ENCODE measurements around the gene DNMT3A.

Gene DNMT3A

DNA sequence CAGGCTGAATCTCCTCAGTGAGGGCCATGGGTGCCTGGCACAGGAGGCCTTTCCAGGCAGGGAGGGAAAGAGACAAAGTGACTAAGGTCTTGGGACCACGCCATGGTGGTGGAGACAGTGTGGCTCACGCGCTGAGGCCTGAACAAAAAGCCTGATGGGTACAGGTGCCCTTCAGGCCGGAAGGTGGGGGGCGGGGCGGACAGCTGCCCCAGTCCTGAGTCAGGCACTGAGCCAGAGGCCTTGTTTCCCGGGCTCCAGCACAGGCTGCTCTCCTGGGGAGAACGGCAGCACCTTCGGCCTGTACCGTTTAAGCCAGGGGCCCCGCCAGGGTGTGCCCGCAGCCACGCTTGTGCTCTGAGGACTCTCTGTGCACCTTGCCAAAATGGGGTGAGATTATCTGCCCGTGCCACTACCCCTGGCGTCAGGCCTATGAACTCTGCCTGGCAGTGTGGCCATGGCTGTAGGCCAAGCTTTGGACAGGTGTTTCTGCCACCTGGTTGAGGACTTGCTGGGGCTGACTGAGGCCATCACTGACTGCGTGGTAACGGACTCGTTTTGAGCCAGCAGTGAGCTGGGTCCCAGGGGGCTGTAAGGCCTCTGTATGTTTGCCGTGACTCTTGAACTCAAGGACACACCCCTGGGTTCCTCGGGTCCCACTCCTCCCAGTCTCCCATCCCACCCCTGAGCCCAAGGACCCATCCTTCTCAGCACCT is 31.7 kb upstream of the DNMT3A start:
- H3K9ac ChIP-seq (ENCODE audit: low read depth, low read length, poor library complexity, severe bottlenecking): no peak overlapping the region
- H3K79me2 ChIP-seq (ENCODE audit: insufficient read depth, low read length): no peaks in the 10 kb centered on the region
- TF ChIP-seq, protein P1, sequence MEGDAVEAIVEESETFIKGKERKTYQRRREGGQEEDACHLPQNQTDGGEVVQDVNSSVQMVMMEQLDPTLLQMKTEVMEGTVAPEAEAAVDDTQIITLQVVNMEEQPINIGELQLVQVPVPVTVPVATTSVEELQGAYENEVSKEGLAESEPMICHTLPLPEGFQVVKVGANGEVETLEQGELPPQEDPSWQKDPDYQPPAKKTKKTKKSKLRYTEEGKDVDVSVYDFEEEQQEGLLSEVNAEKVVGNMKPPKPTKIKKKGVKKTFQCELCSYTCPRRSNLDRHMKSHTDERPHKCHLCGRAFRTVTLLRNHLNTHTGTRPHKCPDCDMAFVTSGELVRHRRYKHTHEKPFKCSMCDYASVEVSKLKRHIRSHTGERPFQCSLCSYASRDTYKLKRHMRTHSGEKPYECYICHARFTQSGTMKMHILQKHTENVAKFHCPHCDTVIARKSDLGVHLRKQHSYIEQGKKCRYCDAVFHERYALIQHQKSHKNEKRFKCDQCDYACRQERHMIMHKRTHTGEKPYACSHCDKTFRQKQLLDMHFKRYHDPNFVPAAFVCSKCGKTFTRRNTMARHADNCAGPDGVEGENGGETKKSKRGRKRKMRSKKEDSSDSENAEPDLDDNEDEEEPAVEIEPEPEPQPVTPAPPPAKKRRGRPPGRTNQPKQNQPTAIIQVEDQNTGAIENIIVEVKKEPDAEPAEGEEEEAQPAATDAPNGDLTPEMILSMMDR (conservative IDR thresholded peaks at IDR 0.05; ENCODE audit: low read length): no peak
- no peak for TF ChIP-seq EZH2phosphoT487 (IDR thresholded peaks at IDR 0.05; ENCODE audit: borderline replicate concordance)
- no peak overlapping the region for H3K4me2 ChIP-seq (ENCODE audit: low read depth, low read length, poor library complexity, severe bottlenecking)
- no peaks in the 10 kb centered on the region for H4K20me1 ChIP-seq (ENCODE audit: insufficient read depth, low read length, poor library complexity, severe bottlenecking)
- no peaks in the 10 kb centered on the region for H3K9me2 ChIP-seq (replicated peaks; ENCODE audit: low read depth, low read length)
- no peaks in the 10 kb centered on the region for H3F3A ChIP-seq (ENCODE audit: low read depth)
- no peaks in the 10 kb centered on the region for H3K9me3 ChIP-seq (ENCODE audit: insufficient read depth, low read depth, low read length)
- H2AFZ ChIP-seq (ENCODE audit: low read length): no peak overlapping the region
- H3K4me3 ChIP-seq (ENCODE audit: low read length, poor library complexity, severe bottlenecking): no peak overlapping the region
- no peaks in the 10 kb centered on the region for H3K27me3 ChIP-seq (ENCODE audit: insufficient read depth, low read length, poor library complexity, severe bottlenecking)
- H3K36me3 ChIP-seq (ENCODE audit: insufficient read depth, low read length): no peaks in the 10 kb centered on the region
- peaks cover 22% of the 10 kb centered on the region for H3K4me1 ChIP-seq (ENCODE audit: insufficient read depth, low read length, poor library complexity, severe bottlenecking)

DNA sequence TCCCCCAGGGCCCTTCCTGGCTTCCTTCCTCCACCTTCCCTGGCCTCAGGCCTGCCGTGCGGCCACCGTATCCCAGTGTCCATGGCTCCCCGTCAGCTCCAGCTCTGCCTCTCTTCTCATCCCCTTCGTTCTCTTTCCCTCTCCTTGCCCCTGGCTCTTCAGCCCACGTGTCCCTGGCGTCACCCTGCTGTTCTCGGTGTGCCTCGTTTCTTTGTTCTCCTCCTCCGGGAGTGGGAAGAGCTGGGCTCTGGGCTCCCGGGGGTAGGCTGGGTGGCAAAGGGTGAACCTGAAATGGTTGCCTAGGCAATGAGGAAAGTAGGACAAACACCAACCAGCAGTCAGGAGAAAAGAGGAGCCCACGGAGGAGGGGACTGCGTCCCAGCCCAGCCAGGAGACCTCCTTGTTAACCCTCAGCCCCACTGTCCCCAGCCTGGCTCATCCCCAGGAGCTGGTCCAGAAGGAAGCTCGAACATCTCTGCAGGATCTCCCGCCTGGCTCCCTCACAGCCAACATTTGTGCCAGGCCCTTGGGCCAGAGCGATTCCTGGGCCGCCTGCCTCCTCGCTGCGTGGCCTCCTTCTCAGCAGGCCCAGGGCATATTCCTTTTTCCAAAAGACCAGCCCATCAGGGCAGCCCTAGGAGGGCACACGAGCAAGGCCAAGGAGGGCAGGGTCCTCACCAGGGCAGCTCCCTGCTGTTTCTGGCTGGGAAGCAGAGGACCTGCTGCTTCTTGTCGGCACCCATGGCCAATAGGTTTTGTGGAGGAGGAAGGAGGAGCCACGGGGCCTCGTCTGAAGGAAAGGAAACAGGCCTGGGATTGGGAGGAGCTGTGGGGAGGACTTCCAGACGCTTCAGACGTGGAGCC is 30.9 kb upstream of the DNMT3A start:
- H3K4me1 ChIP-seq (ENCODE audit: insufficient read depth, low read length, poor library complexity, severe bottlenecking): peaks cover 14% of the 10 kb centered on the region
- H3K79me2 ChIP-seq (ENCODE audit: insufficient read depth, low read length): no peaks in the 10 kb centered on the region
- no peak for TF ChIP-seq EZH2phosphoT487 (IDR thresholded peaks at IDR 0.05; ENCODE audit: borderline replicate concordance)
- TF ChIP-seq, protein P1 (conservative IDR thresholded peaks at IDR 0.05; ENCODE audit: low read length): no peak
- no peaks in the 10 kb centered on the region for H3K9me2 ChIP-seq (replicated peaks; ENCODE audit: low read depth, low read length)
- no peak overlapping the region for H3K4me2 ChIP-seq (ENCODE audit: low read depth, low read length, poor library complexity, severe bottlenecking)
- no peaks in the 10 kb centered on the region for H3K9me3 ChIP-seq (ENCODE audit: insufficient read depth, low read depth, low read length)
- no peak overlapping the region for H2AFZ ChIP-seq (ENCODE audit: low read length)
- H3K9ac ChIP-seq (ENCODE audit: low read depth, low read length, poor library complexity, severe bottlenecking): no peak overlapping the region
- H3F3A ChIP-seq (ENCODE audit: low read depth): no peaks in the 10 kb centered on the region
- H4K20me1 ChIP-seq (ENCODE audit: insufficient read depth, low read length, poor library complexity, severe bottlenecking): no peaks in the 10 kb centered on the region
- H3K27me3 ChIP-seq (ENCODE audit: insufficient read depth, low read length, poor library complexity, severe bottlenecking): no peaks in the 10 kb centered on the region
- no peaks in the 10 kb centered on the region for H3K36me3 ChIP-seq (ENCODE audit: insufficient read depth, low read length)
- no peak overlapping the region for H3K4me3 ChIP-seq (ENCODE audit: low read length, poor library complexity, severe bottlenecking)

DNA sequence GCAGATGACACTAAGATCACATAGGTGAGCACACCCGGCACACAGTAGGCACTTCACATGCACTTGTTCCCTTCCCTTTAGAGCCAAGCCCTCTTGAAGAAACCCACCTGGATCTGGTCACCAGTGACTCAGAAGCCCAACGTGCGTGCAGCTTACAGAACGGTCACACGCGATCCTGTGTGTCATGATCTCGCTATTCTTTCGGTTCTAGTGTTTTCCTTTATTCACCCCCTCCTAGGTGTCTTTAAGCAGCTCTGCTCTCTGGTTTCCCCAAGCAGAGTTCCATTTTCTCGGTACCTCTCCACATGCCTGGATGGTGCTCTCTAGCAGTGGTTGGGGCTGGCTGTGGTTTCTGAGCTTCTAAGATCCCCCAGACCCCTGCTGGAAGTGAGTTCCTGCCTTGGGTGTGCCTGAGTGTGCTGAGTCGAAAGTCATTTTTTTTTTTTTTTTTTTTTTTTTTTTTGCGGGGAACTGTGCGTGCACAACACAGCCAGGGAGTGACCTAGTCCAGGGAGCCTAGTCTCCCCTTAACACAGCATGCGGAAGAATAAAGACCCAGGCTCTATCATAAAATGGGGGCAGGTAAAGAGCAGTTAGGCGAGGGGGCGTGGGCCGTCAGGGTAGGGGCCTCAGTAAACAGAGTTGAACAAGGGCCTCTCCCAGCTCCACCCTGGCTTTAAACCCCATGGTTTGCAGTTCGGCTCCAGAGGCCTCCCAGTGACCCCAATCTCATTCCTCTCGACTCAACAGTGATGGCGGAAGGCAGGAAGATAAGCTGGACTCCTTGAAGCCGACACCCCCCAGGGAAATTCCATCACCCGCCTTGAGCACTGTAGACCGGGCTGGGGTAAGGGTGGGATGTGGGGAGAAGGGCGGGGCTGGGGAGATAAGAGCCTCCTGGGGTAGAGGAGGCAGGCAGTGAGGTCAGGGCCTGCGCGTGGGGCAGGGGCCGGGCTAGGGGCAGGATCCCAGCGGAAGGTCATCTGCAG is 29.8 kb upstream of the DNMT3A start:
- Histone ChIP-seq H3K4me2 (ENCODE audit: low read depth, low read length, poor library complexity, severe bottlenecking) (no peak overlapping the region), H3F3A (ENCODE audit: low read depth) (no peaks in the 10 kb centered on the region), H4K20me1 (ENCODE audit: insufficient read depth, low read length, poor library complexity, severe bottlenecking) (no peaks in the 10 kb centered on the region), H3K9me2 (replicated peaks; ENCODE audit: low read depth, low read length) (no peaks in the 10 kb centered on the region), H3K4me3 (ENCODE audit: low read length, poor library complexity, severe bottlenecking) (no peak overlapping the region), H3K27me3 (ENCODE audit: insufficient read depth, low read length, poor library complexity, severe bottlenecking) (no peaks in the 10 kb centered on the region), H2AFZ (ENCODE audit: low read length) (no peak overlapping the region), H3K9ac (ENCODE audit: low read depth, low read length, poor library complexity, severe bottlenecking) (no peak overlapping the region), H3K9me3 (ENCODE audit: insufficient read depth, low read depth, low read length) (no peaks in the 10 kb centered on the region), H3K36me3 (ENCODE audit: insufficient read depth, low read length) (no peaks in the 10 kb centered on the region), H3K4me1 (ENCODE audit: insufficient read depth, low read length, poor library complexity, severe bottlenecking) (peaks cover 6% of the 10 kb centered on the region), H3K79me2 (ENCODE audit: insufficient read depth, low read length) (no peaks in the 10 kb centered on the region)
- TF ChIP-seq, protein P1 (conservative IDR thresholded peaks at IDR 0.05; ENCODE audit: low read length): no peak
- no peak for TF ChIP-seq EZH2phosphoT487 (IDR thresholded peaks at IDR 0.05; ENCODE audit: borderline replicate concordance)

Data from Loucy (cell line).